ENCODE results near the gene RAPGEF5. TPM values are rescaled to one million over a fixed set of nuclear protein-coding genes. Genes with fewer than 3 reads are reported as not detected.

Gene RAPGEF5
- total RNA-seq, 1 experiment from 2014 or later = 5.6 TPM

- Histone ChIP-seq H3K9ac (ENCODE audit: low read length) (no peak overlapping the region), H3K27me3 (ENCODE audit: low read length) (no peaks in the 10 kb centered on the region), H3K4me2 (ENCODE audit: low read length) (no peak overlapping the region), H3K36me3 (ENCODE audit: low read depth, low read length) (no peaks in the 10 kb centered on the region), H2AFZ (ENCODE audit: low read length) (no peak overlapping the region), H3K79me2 (ENCODE audit: low read length) (no peaks in the 10 kb centered on the region), H3F3A (ENCODE audit: low read length, unreplicated experiment) (no peaks in the 10 kb centered on the region), H3K9me3 (ENCODE audit: low read length) (no peaks in the 10 kb centered on the region), H3K4me3 (ENCODE audit: low read length) (no peak overlapping the region), H4K20me1 (ENCODE audit: low read length) (no peaks in the 10 kb centered on the region), H3K4me1 (ENCODE audit: insufficient read depth, low read length) (no peaks in the 10 kb centered on the region), H3K27ac (ENCODE audit: low read length) (no peak overlapping the region), H3K9me2 (replicated peaks; ENCODE audit: low read length) (no peaks in the 10 kb centered on the region)
- BruUV-seq (replicated peaks) = no TSS peak
- no peak for TF ChIP-seq EZH2phosphoT487 (IDR thresholded peaks at IDR 0.05; ENCODE audit: borderline replicate concordance, low read length)
- TF ChIP-seq EZH2 (IDR thresholded peaks at IDR 0.05; ENCODE audit: low read length, unreplicated experiment) = no peak
- TF ChIP-seq CTCF (conservative IDR thresholded peaks at IDR 0.05; ENCODE audit: low read depth, low read length) = no peak
- intact Hi-C loops (cut with micrococcal nuclease) = no loop called here
- DNase-seq (no peak), ATAC-seq (no peak)
- CTCF ChIA-PET = interaction anchor here (2.5 kb wide), 1 partner anchor 186 kb away, joined by 16 read pairs; no protein-coding TSS in a partner anchor
- POLR2A ChIA-PET (ENCODE audit: unreplicated experiment) = no interaction called here
Measured at GRCh38 chr7:22296265-22296566, 60.7 kb downstream of the RAPGEF5 start.

GRCh38 chr7:22295402-22296264 is 61.3 kb downstream of the RAPGEF5 start:
- no peak overlapping the region for H3K4me2 ChIP-seq (ENCODE audit: low read length)
- H3K27ac ChIP-seq (ENCODE audit: low read length) = no peak overlapping the region
- H2AFZ ChIP-seq (ENCODE audit: low read length) = no peak overlapping the region
- DNase-seq (no peak), ATAC-seq (no peak)
- CTCF ChIA-PET = interaction anchor here (2.5 kb wide), 1 partner anchor 186 kb away, joined by 16 read pairs; no protein-coding TSS in a partner anchor
- no peaks in the 10 kb centered on the region for H3F3A ChIP-seq (ENCODE audit: low read length, unreplicated experiment)
- no peaks in the 10 kb centered on the region for H3K36me3 ChIP-seq (ENCODE audit: low read depth, low read length)
- H3K4me1 ChIP-seq (ENCODE audit: insufficient read depth, low read length) = no peaks in the 10 kb centered on the region
- no peaks in the 10 kb centered on the region for H3K79me2 ChIP-seq (ENCODE audit: low read length)
- H3K9me3 ChIP-seq (ENCODE audit: low read length) = no peaks in the 10 kb centered on the region
- no peak overlapping the region for H3K9ac ChIP-seq (ENCODE audit: low read length)
- no peak for TF ChIP-seq EZH2 (IDR thresholded peaks at IDR 0.05; ENCODE audit: low read length, unreplicated experiment)
- TF ChIP-seq CTCF (conservative IDR thresholded peaks at IDR 0.05; ENCODE audit: low read depth, low read length) = no peak
- TF ChIP-seq EZH2phosphoT487 (IDR thresholded peaks at IDR 0.05; ENCODE audit: borderline replicate concordance, low read length) = no peak
- H4K20me1 ChIP-seq (ENCODE audit: low read length) = no peaks in the 10 kb centered on the region
- POLR2A ChIA-PET (ENCODE audit: unreplicated experiment) = no interaction called here
- no TSS peak for BruUV-seq (replicated peaks)
- H3K4me3 ChIP-seq (ENCODE audit: low read length) = no peak overlapping the region
- intact Hi-C loops (cut with micrococcal nuclease) = no loop called here
- H3K9me2 ChIP-seq (replicated peaks; ENCODE audit: low read length) = no peaks in the 10 kb centered on the region
- H3K27me3 ChIP-seq (ENCODE audit: low read length) = no peaks in the 10 kb centered on the region

- Histone ChIP-seq H3K4me1 (ENCODE audit: insufficient read depth, low read length) (no peaks in the 10 kb centered on the region), H4K20me1 (ENCODE audit: low read length) (no peaks in the 10 kb centered on the region), H3K9me2 (replicated peaks; ENCODE audit: low read length) (no peaks in the 10 kb centered on the region), H3K9ac (ENCODE audit: low read length) (no peak overlapping the region), H3K4me3 (ENCODE audit: low read length) (no peak overlapping the region), H3K9me3 (ENCODE audit: low read length) (no peaks in the 10 kb centered on the region), H3K27ac (ENCODE audit: low read length) (no peak overlapping the region), H3K4me2 (ENCODE audit: low read length) (no peak overlapping the region), H3K79me2 (ENCODE audit: low read length) (no peaks in the 10 kb centered on the region), H3F3A (ENCODE audit: low read length, unreplicated experiment) (no peaks in the 10 kb centered on the region), H3K36me3 (ENCODE audit: low read depth, low read length) (no peaks in the 10 kb centered on the region), H3K27me3 (ENCODE audit: low read length) (no peaks in the 10 kb centered on the region), H2AFZ (ENCODE audit: low read length) (no peak overlapping the region)
- intact Hi-C loops (cut with micrococcal nuclease) = no loop called here
- DNase-seq (no peak), ATAC-seq (no peak)
- no peak for TF ChIP-seq EZH2 (IDR thresholded peaks at IDR 0.05; ENCODE audit: low read length, unreplicated experiment)
- TF ChIP-seq CTCF (conservative IDR thresholded peaks at IDR 0.05; ENCODE audit: low read depth, low read length) = no peak
- TF ChIP-seq EZH2phosphoT487 (IDR thresholded peaks at IDR 0.05; ENCODE audit: borderline replicate concordance, low read length) = no peak
- ChIA-PET POLR2A (ENCODE audit: unreplicated experiment) (no interaction called here), CTCF (interaction anchor here (0.6 kb wide), 1 partner anchor 56 kb away, joined by 3 read pairs; no protein-coding TSS in a partner anchor)
- BruUV-seq (replicated peaks) = no TSS peak
Measured at GRCh38 chr7:22292531-22292930, 64.4 kb downstream of the RAPGEF5 start.

Data from PC-3 (cell line).